Epithelial cell of proximal tubule (primary cell): ENCODE data around the gene GARRE1. TPM values are rescaled to one million over a fixed set of nuclear protein-coding genes. Genes with fewer than 3 reads are reported as not detected.
A peak's percentile ranks its signal among the peaks of the same experiment; 100 is the strongest.
"Not testable (repeated sequence)": the region's sequence is repeated elsewhere in the genome, so short reads cannot be mapped to it uniquely, and the experiment has no call there.

Source experiments
- DNase-seq: peaks from one replicate; pipeline ENCODE4 v3.0.0-alpha.2; 2011; ENCODE audit warnings: low read depth
- H3K4me3 ChIP-seq: 2 replicates; pipeline ENCODE4 v1.5.1; 2011; ENCODE audit warnings: low read depth, mild to moderate bottlenecking, low read length
- total RNA-seq: library from RNA; depleted of rRNA; stranded (reverse); fragments of >200 nt; gene quantifications from 2 replicates; pipeline ENCODE4 v1.2.3, GENCODE V29; 2015
- TF ChIP-seq, protein P1 (sequence below): conservative IDR thresholded peaks from 2 replicates; pipeline ENCODE4 v1.5.1; 2012; ENCODE audit warnings: low read depth, mild to moderate bottlenecking, low read length

GARRE1 gene
- total RNA-seq, 1 donor from 2014 or later: 10.1 TPM

DNA sequence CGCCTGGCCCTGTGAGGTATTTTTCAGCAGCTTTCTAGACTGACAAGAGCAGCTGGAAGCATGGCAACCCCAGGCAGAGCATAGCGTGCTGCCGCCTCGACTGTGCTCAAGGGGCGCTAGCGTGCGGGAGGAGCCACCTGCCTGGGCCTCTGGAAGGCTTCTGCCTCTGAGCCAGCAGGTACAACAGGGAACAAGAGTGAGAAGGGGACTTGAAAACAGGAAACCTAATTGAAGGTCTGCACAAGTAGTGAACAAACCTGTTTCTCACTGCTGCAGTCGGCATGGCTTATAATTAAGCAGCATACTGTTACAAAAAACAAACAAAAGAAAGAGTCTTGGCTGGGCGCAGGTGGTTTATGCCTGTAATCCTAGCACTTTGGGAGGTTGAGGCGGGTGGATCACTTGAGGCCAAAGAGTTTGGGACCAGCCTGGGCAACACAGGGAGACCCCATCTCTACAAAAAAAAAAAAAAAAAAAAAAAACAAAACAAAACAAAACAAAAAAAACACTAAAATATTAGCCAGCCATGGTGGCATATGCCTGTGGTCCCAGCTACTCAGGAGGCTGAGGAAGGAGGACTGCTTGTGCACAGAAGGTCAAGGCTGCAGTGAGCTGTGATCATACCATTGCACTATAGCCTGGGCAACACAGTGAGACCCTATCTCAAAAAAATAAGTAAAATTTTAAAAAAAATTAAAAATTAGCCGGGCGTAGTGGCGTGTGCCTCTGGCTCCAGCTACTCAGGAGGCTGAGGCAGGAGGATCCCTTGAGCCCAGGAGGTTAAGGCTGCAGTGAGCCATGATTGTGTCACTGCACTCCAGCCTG is 12.6 kb upstream of the GARRE1 start:
- no peak for DNase-seq
- no peak overlapping the region for H3K4me3 ChIP-seq
- TF ChIP-seq, protein P1, sequence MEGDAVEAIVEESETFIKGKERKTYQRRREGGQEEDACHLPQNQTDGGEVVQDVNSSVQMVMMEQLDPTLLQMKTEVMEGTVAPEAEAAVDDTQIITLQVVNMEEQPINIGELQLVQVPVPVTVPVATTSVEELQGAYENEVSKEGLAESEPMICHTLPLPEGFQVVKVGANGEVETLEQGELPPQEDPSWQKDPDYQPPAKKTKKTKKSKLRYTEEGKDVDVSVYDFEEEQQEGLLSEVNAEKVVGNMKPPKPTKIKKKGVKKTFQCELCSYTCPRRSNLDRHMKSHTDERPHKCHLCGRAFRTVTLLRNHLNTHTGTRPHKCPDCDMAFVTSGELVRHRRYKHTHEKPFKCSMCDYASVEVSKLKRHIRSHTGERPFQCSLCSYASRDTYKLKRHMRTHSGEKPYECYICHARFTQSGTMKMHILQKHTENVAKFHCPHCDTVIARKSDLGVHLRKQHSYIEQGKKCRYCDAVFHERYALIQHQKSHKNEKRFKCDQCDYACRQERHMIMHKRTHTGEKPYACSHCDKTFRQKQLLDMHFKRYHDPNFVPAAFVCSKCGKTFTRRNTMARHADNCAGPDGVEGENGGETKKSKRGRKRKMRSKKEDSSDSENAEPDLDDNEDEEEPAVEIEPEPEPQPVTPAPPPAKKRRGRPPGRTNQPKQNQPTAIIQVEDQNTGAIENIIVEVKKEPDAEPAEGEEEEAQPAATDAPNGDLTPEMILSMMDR: peak; percentile 49

DNA sequence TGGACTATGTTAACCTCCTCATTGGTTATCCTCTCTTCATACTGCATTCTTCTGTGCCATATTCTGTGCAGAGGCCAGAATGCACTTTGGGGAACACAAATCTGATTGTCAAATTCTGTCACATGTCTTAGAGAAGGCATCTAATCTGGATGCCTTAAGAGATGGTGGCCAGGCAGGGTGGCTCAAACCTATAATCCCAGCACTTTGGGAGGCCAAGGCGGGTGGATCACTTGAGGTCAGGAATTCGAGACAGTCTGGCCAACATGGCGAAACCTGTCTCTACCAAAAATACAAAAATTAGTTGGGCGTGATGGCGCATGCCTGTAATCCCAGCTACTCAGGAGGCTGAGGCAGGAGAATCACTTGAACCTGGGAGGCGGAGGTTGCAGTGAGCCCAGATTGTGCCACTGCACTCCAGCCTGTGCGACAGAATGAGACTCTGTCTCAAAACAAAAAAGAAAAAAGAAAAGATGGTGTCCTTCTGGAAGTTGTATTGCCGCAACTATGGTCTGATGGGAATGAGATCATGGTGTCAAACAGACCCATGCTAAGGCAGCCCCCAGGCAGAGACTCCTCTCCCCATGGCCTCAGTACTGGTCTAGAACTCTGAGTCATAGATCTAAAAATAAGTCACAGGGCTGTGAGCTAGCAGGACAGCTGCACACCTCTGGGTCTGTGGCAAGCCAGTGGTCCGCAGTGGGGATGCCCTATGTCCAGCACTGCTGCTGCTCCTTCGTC is 11.0 kb upstream of the GARRE1 start:
- H3K4me3 ChIP-seq, DNase-seq: not testable (repeated sequence)

DNA sequence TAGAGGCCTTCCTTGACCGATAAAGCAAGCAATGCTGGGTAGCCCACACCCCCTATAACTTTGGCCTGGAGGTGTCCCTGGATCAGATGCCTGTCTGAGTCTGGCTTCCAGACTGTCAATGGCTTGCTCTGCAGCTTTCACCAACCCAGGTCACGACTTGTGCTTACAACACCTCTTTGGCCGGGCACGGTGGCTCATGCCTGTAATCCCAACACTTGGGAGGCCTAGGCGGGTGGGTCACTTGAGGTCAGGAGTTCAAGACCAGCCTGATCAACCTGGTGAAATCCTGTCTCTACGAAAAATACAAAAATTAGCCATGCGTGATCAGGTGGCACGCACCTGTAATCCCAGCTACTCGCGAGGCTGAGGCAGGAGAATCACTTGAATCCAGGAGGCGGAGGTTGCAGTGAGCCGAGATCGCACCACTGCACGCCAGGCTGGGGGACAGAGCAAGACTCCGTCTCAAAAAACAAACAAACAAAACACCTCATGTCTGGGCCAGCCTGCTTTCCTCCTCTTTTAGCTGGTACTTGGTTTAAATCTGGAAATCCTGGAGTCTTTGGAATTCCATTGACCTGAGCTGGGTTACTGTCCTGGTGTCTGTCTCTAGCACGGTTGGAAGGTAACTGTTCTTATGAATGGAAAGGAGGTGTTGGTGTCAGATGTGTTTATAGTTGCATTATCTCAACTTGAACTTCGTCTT is 10.3 kb upstream of the GARRE1 start:
- H3K4me3 ChIP-seq: no peak overlapping the region
- TF ChIP-seq, protein P1: no peak
- DNase-seq: no peak

DNA sequence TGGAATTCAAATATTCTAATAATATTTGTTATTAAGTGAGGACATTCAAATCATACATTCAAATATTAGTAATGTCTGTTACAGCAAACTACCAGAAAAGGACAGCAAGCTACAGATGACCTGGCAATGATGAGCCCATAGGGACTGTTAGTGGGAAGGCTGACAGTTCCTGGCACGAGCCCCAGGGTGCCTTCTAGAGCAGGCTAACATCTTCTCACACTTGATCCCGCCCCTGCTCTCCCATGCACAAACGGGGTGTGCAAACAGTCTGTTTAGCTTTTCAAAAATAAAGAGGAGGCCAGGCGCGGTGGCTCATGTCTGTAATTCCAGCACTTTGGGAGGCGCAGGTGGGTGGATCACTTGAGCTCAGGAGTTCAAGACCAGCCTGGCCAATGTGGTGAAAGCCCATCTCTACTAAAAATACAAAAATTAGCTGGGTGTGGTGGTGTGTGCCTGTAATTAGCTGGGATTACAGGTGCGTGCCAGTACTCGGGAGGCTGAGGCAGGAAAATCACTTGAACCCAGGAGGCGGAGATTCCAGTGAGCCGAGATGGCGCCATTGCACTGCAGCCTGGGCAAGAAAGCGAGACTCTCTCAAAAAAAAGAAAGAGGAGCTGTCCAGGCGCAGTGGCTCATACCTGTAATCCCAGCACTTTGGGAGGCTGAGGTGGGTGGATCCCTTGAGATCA is 9.6 kb upstream of the GARRE1 start:
- DNase-seq: no peak
- TF ChIP-seq, protein P1: no peak
- H3K4me3 ChIP-seq: no peak overlapping the region

DNA sequence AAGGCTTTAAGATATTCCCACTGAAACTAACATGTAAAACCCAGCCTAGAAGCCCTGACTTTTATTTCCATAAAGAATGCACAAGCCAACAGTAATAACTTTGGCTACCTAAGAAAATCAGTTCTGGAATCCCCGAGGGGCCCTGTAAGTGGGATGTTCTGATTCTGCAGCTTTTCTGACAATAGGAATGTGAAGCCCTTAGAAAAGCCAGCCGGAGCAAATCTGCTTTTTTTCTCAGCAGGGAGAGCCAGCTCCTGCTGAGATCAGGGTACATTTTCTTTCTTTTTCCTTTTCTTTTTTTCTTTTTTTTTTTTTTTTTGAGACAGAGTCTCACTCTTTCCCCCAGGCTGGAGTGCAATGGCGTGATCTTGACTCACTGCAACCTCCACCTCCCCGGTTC is 8.0 kb upstream of the GARRE1 start:
- no peak overlapping the region for H3K4me3 ChIP-seq
- DNase-seq: no peak
- TF ChIP-seq, protein P1: no peak

DNA sequence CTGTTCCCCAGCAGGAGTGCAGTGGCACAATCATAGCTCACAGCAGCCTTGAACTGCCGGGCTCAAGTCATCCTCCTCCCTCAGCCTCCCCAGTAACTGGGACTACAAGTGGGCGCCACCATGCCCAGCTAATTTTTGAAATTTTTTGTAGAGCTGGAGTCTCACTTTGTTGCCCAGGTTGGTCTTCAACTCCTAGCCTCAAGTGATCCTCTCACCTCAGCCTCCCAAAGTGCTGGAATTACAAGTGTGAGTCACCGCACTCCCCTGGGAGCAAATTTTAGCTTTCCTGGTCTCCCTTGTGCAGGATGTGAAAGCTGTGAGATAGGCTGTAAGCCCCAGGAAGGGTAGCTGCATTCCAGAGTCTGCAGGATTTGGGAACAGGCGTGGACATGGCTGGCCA is 5.4 kb upstream of the GARRE1 start:
- no peak for DNase-seq
- TF ChIP-seq, protein P1: no peak
- no peak overlapping the region for H3K4me3 ChIP-seq

DNA sequence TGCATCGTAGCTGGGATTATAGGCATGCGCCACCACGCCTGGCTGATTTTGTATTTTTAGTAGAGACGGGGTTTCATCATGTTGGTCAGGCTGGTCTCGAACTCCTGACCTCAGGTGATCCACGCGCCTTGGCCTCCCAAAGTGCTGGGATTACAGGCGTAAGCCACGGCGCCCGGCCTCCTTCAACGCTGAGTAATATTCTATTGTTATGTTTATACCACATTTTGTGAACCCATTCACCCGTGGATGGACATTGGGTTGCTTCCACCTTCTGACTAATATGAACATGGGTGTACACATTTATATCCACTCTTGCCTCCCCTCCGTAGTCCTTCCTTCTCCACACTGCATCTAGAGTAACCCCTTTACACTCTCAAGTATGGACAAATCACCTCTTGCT is 1.2 kb upstream of the GARRE1 start:
- DNase-seq, H3K4me3 ChIP-seq: not testable (repeated sequence)

DNA sequence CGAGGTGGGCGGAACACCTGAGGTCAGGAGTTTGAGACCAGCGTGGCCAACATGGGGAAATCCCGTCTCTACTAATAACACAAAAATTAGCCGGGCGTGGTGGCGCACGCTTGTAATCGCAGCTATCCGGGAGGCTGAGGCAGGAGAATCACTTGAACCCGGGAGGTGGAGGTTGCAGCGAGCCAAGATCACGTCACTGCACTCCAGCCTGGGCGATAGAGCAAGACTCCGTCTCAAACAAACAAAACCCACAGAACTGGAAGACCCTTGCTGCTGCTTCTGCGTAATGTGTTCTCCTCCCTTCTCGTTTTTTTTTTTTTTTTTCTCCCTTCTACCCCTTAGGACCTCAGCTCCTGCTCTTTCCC is 691 bp upstream of the GARRE1 start:
- not testable (repeated sequence) for DNase-seq
- H3K4me3 ChIP-seq: peak overlapping the region; percentile 94
